ENCODE results near the gene SIGLEC7. TPM values are rescaled to one million over a fixed set of nuclear protein-coding genes. Genes with fewer than 3 reads are reported as not detected.

The SIGLEC7 gene
- total and polyA plus RNA-seq, 8 donors, result 0.12 to 3.0 (median 0.23) TPM

DNA sequence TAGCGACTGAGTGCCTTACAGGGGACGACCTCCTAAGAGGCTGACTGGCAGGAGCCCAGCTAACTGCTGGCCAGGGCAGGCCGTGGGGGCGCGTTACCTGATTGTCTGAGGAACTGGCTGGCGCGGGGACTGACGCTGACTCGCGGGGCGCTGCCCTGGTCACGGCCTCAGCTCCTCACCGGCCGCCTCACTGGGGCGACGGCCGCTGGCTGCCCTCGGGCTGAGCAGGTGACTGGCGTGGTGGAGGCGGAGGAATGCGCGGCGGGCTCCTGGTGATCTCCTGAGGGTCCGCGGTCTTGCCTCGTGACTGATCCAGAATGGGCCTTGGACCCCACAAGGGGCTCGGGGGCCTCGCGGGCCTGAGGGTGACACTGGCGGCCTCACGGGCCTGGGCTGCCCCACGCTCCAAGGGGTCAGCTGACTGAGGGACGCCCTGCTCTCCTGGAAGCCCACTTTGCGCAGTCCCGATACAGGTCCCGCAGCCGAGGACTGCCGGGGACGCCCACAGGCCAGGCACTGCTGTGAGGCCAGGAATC is 39.3 kb downstream of the SIGLEC7 start:
- WGBS, 2 donors, result 82 to 89% methylated on average over 38 to 39 of the region's 39 CpGs

DNA sequence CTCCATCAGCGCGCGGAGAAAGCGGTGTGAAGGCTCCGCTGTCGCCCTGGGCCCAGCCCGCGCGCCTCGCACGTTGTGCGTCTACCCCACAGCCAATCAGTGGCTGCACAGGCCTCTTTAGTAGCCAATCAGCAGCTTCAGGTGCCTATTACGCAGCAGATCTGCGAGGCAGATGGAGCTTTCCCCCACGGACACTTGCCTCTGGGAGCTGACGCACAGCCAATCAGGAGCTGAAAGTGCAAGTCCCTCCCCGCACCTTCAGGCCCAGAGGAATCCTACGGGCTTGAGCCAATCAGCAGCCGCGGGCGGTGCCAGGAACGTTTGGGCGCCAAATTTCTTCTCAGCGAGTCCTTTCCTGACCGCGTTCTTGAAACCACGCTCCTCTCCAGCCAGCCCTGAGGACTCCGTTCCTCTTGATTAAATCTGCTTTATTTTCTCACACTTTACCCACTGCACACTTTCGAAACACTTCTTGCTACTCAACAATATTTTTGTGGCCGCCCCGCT is 39.9 kb downstream of the SIGLEC7 start:
- TF ChIP-seq, protein P1, sequence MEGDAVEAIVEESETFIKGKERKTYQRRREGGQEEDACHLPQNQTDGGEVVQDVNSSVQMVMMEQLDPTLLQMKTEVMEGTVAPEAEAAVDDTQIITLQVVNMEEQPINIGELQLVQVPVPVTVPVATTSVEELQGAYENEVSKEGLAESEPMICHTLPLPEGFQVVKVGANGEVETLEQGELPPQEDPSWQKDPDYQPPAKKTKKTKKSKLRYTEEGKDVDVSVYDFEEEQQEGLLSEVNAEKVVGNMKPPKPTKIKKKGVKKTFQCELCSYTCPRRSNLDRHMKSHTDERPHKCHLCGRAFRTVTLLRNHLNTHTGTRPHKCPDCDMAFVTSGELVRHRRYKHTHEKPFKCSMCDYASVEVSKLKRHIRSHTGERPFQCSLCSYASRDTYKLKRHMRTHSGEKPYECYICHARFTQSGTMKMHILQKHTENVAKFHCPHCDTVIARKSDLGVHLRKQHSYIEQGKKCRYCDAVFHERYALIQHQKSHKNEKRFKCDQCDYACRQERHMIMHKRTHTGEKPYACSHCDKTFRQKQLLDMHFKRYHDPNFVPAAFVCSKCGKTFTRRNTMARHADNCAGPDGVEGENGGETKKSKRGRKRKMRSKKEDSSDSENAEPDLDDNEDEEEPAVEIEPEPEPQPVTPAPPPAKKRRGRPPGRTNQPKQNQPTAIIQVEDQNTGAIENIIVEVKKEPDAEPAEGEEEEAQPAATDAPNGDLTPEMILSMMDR (IDR thresholded peaks at IDR 0.05), result no peak
- Histone ChIP-seq H3K4me3 (no peak overlapping the region), H3K27ac (no peak overlapping the region), H3K9me3 (no peaks in the 10 kb centered on the region), H3K27me3 (no peaks in the 10 kb centered on the region), H3K36me3 (no peaks in the 10 kb centered on the region), H3K4me1 (no peaks in the 10 kb centered on the region)
- intact Hi-C loops (cut with DNase I), result no loop called here
- WGBS, 2 donors, result 65 to 67% methylated on average over 31 of the region's 31 CpGs
- FAIRE-seq (no peak), DNase-seq (no peak), ATAC-seq (no peak)

More for the DNA sequence above, 39.3 kb downstream of the SIGLEC7 start:
- no peaks in the 10 kb centered on the region for H3K27me3 ChIP-seq
- H3K9me3 ChIP-seq, result no peaks in the 10 kb centered on the region
- no peak for FAIRE-seq
- no peaks in the 10 kb centered on the region for H3K4me1 ChIP-seq
- H3K27ac ChIP-seq, result no peak overlapping the region
- H3K36me3 ChIP-seq, result no peaks in the 10 kb centered on the region
- H3K4me3 ChIP-seq, result no peak overlapping the region
- intact Hi-C loops (cut with DNase I), result no loop called here
- DNase-seq, result no peak
- ATAC-seq, result no peak
- TF ChIP-seq, protein P1 (IDR thresholded peaks at IDR 0.05), result no peak

DNA sequence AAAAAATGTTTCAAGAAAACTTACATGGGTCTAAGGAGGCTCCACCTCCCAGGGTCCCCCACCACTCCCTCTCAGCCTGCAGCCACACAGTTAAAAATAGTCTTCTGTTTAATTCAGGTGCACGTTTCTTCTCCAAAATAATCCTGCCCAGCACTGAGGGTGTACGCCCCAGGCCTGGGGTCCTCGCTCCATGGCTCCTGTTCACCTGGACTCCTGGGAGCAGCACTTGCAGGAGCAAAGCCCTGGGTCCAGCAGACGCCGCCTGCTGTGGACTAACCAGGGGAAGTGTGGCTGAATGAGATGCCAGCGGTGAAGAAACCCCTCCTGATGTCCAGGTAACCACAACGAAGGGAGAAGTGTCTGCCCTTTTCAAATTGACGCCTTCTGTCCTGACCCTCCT is 41.5 kb downstream of the SIGLEC7 start:
- no peak for FAIRE-seq
- Histone ChIP-seq H3K9me3 (no peaks in the 10 kb centered on the region), H3K36me3 (no peaks in the 10 kb centered on the region), H3K27ac (no peak overlapping the region), H3K27me3 (no peaks in the 10 kb centered on the region), H3K4me3 (no peak overlapping the region), H3K4me1 (no peaks in the 10 kb centered on the region)
- TF ChIP-seq, protein P1 (IDR thresholded peaks at IDR 0.05), result no peak
- ATAC-seq, result no peak
- DNase-seq, result no peak
- WGBS, 2 donors, result 47 to 60% methylated on average over 8 of the region's 8 CpGs
- intact Hi-C loops (cut with DNase I), result no loop called here

DNA sequence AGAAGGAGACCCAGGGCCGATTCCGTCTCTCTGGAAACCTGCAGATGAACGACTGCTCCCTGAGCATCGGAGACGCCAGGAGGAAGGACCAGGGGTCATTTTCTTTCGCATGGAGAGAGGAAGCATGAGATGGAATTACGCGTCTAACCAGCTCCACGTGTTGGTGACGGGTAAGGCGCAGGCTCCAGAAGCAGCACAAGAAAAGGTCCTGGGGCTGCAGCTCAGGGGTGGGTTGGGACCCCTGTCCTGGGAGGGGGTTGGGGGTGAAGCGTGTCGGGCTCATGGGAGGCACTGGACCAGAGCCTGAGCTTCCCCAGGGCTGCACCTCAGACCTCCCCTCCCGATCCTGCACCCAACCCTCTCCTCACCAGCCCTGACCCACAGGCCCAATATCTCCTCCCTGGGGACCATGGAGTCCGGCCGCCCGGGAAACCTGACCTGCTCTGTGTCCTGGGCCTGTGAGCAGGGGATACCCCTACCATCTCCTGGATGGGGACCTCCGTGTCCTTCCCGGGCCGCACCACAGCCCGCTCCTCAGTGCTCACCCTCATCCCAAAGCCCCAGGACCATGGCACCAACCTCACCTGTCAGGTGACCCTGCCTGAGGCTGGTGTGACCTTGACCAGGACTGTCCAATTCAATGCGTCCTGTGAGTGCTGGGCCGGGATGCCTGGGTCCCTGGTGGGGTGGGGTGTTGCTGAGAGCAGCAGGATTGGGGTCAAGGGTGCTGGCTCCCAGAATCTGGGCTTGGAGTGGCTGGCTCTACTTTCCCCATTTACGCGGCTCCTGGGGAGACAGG is 43.2 kb downstream of the SIGLEC7 start:
- H3K36me3 ChIP-seq, result no peaks in the 10 kb centered on the region
- DNase-seq, result peak in 1 of 6 donors; percentile 50
- H3K27me3 ChIP-seq, result no peaks in the 10 kb centered on the region
- no peaks in the 10 kb centered on the region for H3K9me3 ChIP-seq
- no peaks in the 10 kb centered on the region for H3K4me1 ChIP-seq
- intact Hi-C loops (cut with DNase I), result no loop called here
- no peak overlapping the region for H3K27ac ChIP-seq
- TF ChIP-seq, protein P1 (IDR thresholded peaks at IDR 0.05), result no peak
- no peak overlapping the region for H3K4me3 ChIP-seq
- ATAC-seq, result no peak
- WGBS, 2 donors, result 50 to 66% methylated on average over 25 of the region's 25 CpGs
- no peak for FAIRE-seq

DNA sequence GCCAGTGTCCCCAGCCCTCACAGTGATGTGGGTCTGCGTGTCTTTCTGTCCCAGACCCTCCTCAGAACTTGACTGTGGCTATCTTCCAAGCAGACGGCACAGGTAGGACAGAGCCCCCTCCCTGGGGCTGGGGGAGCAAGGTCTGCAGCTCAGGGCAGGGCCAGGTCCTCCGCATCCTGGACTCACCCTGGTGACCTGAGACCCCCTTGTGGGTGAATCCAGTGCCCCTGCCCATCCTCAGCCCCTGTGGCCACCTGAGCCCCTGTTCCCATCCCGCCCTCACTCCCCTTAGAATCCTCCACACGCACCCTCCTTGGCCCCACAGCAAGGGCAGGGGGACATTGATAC is 43.7 kb downstream of the SIGLEC7 start:
- Histone ChIP-seq H3K36me3 (no peaks in the 10 kb centered on the region), H3K27ac (no peak overlapping the region), H3K9me3 (no peaks in the 10 kb centered on the region), H3K27me3 (no peaks in the 10 kb centered on the region), H3K4me3 (no peak overlapping the region), H3K4me1 (no peaks in the 10 kb centered on the region)
- intact Hi-C loops (cut with DNase I), result no loop called here
- no peak for DNase-seq
- TF ChIP-seq, protein P1 (IDR thresholded peaks at IDR 0.05), result no peak
- WGBS, 2 donors, result 52 to 56% methylated on average over 5 of the region's 5 CpGs
- ATAC-seq, result no peak
- no peak for FAIRE-seq
